Thyroid gland (tissue), 4 donors: ENCODE measurements around the gene LPCAT1.

Source experiments
- CTCF ChIP-seq, 6 experiments: fragments of 200-600 bp in 3 of 6; fragments of 450-650 bp in 3 of 6; sonication (generic) in 3 of 6; IDR thresholded peaks; one replicate each; pipeline ENCODE4 v1.5.1; 2016 to 2019; ENCODE audit warnings: antibody characterized with exemption in 6 of 6, mild to moderate bottlenecking in 2 of 6, inconsistent platforms in 1 of 6, moderate library complexity in 1 of 6
- POLR2A ChIP-seq, 2 donors: fragments of 450-650 bp; IDR thresholded peaks; one replicate each; pipeline ENCODE4 v1.6.1; 2017; ENCODE audit warnings: antibody characterized with exemption in 2 of 2, mild to moderate bottlenecking in 2 of 2, moderate library complexity in 1 of 2

- TF ChIP-seq CTCF (IDR thresholded peaks at IDR 0.05) (no peak), POLR2A (IDR thresholded peaks at IDR 0.05) (no peak)
These were observed 74.6 kb downstream of the LPCAT1 start for GRCh38 chr5:1449081-1449630.
